HepG2 (cell line): Measurements from ENCODE around the gene HSPA1L. TPM values are rescaled to one million over a fixed set of nuclear protein-coding genes. Genes with fewer than 3 reads are reported as not detected.

Experiments used
- CC2D1A ChIP-seq: sonication (generic); formaldehyde crosslinking; IDR thresholded peaks from 2 replicates; pipeline ENCODE4 v1.8.1; 2023; ENCODE audit warnings: mild to moderate bottlenecking, missing genetic modification reagents
- E2F2 ChIP-seq: sonication (generic); formaldehyde crosslinking; IDR thresholded peaks from 2 replicates; pipeline ENCODE4 v1.4.0; 2020; ENCODE audit warnings: missing genetic modification reagents, borderline replicate concordance
- FOXJ3 ChIP-seq: sonication (generic); formaldehyde crosslinking; IDR thresholded peaks from 2 replicates; pipeline ENCODE4 v1.4.0; 2020; ENCODE audit warnings: missing genetic modification reagents, mild to moderate bottlenecking, borderline replicate concordance
- JDP2 ChIP-seq: sonication (generic); formaldehyde crosslinking; IDR thresholded peaks from 2 replicates; pipeline ENCODE4 v1.8.1; 2022; ENCODE audit warnings: missing genetic modification reagents, borderline replicate concordance
- MAZ ChIP-seq, 2 experiments: sonication (generic) in 1 of 2; formaldehyde crosslinking in 1 of 2; IDR thresholded peaks; 2 replicates each; pipeline versions ENCODE4 v1.5.0 to v1.6.1; 2012 to 2020; ENCODE audit warnings: low read depth in 2 of 2, mild to moderate bottlenecking in 2 of 2, borderline replicate concordance in 1 of 2, improper control_type of control experiment in 1 of 2, low read length in 1 of 2, missing genetic modification reagents in 1 of 2, moderate library complexity in 1 of 2
- NR2F1 ChIP-seq, 2 experiments: fragments of 450-650 bp in 1 of 2; formaldehyde crosslinking in 1 of 2; IDR thresholded peaks; 2 replicates each; pipeline versions ENCODE4 v1.5.0 to v1.6.1; 2016 to 2020; ENCODE audit warnings: mild to moderate bottlenecking in 1 of 2, missing compliant biosample characterization in 1 of 2, missing genetic modification reagents in 1 of 2, moderate library complexity in 1 of 2
- RBM22 ChIP-seq: fragments of 200-400 bp; formaldehyde crosslinking; optimal IDR thresholded peaks from 2 replicates; pipeline ENCODE3; 2017; ENCODE audit warnings: mild to moderate bottlenecking, low read length, moderate library complexity
- REPIN1 ChIP-seq: sonication (generic); formaldehyde crosslinking; IDR thresholded peaks from 2 replicates; pipeline ENCODE4 v1.8.0; 2022; ENCODE audit warnings: missing genetic modification reagents, low read depth, mild to moderate bottlenecking, borderline replicate concordance
- SMARCC2 ChIP-seq: fragments of 450-650 bp; IDR thresholded peaks from 2 replicates; pipeline ENCODE4 v1.6.1; 2017; ENCODE audit warnings: antibody characterized with exemption, mild to moderate bottlenecking
- ZFP1 ChIP-seq: IDR thresholded peaks from 2 replicates; pipeline ENCODE4 v1.6.1; 2016
- ZFY ChIP-seq: sonication (generic); formaldehyde crosslinking; IDR thresholded peaks from 2 replicates; pipeline ENCODE4 v1.4.0; 2020; ENCODE audit warnings: missing genetic modification reagents
- ZNF530 ChIP-seq: sonication (generic); formaldehyde crosslinking; IDR thresholded peaks from 2 replicates; pipeline ENCODE4 v1.5.0; 2020; ENCODE audit warnings: low read depth, mild to moderate bottlenecking, missing genetic modification reagents
- polyA plus RNA-seq, 8 experiments: library from polyadenylated mRNA; depleted of rRNA in 3 of 8; stranded (reverse) in 7 of 8; unstranded in 1 of 8; fragments of >200 nt; fragmentation: Illumina TruSeq in 4 of 8; extraction: Trizol in 4 of 8; gene quantifications; 2 replicates each; pipeline versions ENCODE4 v1.2.1 to v1.2.3, GENCODE V29; 2011 to 2016; ENCODE audit warnings: low read depth in 4 of 8, missing spikeins in 1 of 8, mixed read lengths in 1 of 8; ENCODE audit not compliant: insufficient read depth in 1 of 8
- total RNA-seq, 5 experiments: library from RNA; depleted of rRNA; stranded (reverse); fragments of >200 nt; fragmentation: Illumina TruSeq; extraction: Trizol; gene quantifications; 2 replicates each; pipeline ENCODE4 v1.2.3, GENCODE V29; 2016; ENCODE audit warnings: low read depth in 1 of 5
- TF ChIP-seq, protein P1 (sequence below): sonication (generic); formaldehyde crosslinking; IDR thresholded peaks from 2 replicates; pipeline ENCODE4 v1.4.0; 2020; ENCODE audit warnings: mild to moderate bottlenecking, missing genetic modification reagents
- TF ChIP-seq, protein P2 (sequence below): IDR thresholded peaks from 2 replicates; pipeline ENCODE4 v1.6.1; 2016; ENCODE audit warnings: low read depth, control low read depth
- TF ChIP-seq, protein P3 (sequence below): sonication (generic); formaldehyde crosslinking; IDR thresholded peaks from 2 replicates; pipeline ENCODE4 v1.4.0; 2020; ENCODE audit warnings: missing genetic modification reagents

The HSPA1L gene
- total and polyA plus RNA-seq, 2 of the 13 experiments (the other 11 are each of a cell fraction or from before 2014, with no cell fraction given) = 0.55 to 1.0 TPM

- TF ChIP-seq REPIN1 (CRISPR knock-in tag) (peak; percentile 96), RBM22 (peak; percentile 45), MAZ (IDR thresholded peaks at IDR 0.05; ENCODE audit: borderline replicate concordance, low read depth, low read length) (peak; percentile 84; the same call in 1 of the 2 replicates), MAZ (CRISPR knock-in tag; IDR thresholded peaks at IDR 0.05; ENCODE audit: low read depth) (peak; percentile 95), ZNF530 (CRISPR knock-in tag) (no peak), ZFY (CRISPR knock-in tag) (peak; percentile 93), CC2D1A (CRISPR knock-in tag) (peak; percentile 64; the same call in 1 of the 2 replicates), ZFP1 (CRISPR knock-in tag) (peak; percentile 78; the same call in 1 of the 2 replicates), E2F2 (CRISPR knock-in tag) (peak; percentile 97; the same call in 1 of the 2 replicates), SMARCC2 (no peak), FOXJ3 (CRISPR knock-in tag) (no peak), NR2F1 (CRISPR knock-in tag; IDR thresholded peaks at IDR 0.05) (0 out of 4 replicates have a peak, but pooled peaks of 1 of the 2 experiments have one; percentile 43), JDP2 (peak; percentile 20; the same call in 1 of the 2 replicates)
- TF ChIP-seq, protein P1, sequence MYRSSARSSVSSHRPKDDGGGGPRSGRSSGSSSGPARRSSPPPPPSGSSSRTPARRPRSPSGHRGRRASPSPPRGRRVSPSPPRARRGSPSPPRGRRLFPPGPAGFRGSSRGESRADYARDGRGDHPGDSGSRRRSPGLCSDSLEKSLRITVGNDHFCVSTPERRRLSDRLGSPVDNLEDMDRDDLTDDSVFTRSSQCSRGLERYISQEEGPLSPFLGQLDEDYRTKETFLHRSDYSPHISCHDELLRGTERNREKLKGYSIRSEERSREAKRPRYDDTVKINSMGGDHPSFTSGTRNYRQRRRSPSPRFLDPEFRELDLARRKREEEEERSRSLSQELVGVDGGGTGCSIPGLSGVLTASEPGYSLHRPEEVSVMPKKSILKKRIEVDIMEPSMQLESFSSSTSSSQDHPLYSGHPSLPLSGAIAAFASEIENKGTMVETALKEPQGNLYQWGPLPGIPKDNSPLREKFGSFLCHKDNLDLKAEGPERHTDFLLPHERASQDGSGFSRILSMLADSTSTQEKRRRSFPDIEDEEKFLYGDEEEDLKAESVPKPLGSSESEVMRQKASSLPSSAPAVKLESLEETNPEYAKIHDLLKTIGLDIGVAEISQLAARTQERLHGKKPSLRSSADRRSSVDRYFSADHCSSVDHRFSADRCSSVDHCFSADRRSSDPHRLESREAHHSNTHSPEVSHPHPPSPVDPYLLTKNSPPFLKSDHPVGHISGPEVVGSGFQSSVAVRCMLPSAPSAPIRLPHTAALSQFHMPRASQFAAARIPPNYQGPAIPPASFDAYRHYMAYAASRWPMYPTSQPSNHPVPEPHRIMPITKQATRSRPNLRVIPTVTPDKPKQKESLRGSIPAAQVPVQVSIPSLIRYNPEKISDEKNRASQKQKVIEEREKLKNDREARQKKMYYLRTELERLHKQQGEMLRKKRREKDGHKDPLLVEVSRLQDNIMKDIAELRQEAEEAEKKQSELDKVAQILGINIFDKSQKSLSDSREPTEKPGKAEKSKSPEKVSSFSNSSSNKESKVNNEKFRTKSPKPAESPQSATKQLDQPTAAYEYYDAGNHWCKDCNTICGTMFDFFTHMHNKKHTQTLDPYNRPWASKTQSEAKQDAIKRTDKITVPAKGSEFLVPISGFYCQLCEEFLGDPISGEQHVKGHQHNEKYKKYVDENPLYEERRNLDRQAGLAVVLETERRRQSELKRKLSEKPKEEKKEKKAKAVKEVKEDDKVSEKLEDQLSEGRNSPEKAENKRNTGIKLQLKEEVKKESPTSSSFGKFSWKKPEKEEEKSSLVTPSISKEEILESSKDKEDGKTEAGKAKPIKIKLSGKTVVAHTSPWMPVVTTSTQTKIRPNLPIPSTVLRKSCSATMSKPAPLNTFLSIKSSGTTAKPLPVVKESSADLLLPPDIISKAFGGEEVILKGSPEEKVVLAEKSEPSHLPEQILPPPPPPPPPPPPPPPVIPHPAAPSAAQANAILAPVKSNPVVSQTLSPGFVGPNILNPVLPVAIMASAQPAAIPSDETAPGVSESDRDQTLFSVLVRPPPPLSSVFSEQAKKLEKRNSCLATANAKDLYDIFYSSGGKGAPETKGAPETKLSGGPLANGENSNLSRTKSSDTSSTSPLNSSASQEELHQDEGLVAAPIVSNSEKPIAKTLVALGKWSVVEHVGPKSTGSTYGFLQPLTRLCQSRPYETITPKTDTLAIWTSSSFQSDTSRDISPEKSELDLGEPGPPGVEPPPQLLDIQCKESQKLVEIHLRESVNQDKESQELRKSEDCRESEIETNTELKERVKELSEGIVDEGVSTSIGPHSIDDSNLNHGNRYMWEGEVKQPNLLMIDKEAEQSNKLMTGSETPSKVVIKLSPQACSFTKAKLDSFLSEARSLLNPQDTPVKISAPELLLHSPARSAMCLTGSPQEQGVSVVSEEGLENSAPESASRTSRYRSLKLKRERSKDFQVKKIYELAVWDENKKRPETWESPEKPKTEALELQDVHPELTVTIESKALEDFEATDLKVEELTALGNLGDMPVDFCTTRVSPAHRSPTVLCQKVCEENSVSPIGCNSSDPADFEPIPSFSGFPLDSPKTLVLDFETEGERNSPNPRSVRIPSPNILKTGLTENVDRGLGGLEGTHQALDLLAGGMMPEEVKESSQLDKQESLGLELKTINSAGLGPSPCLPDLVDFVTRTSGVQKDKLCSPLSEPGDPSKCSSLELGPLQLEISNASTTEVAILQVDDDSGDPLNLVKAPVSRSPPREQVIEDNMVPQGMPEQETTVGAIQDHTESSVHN (CRISPR knock-in tag) = peak; percentile 84; the same call in 1 of the 2 replicates
- TF ChIP-seq, protein P2, sequence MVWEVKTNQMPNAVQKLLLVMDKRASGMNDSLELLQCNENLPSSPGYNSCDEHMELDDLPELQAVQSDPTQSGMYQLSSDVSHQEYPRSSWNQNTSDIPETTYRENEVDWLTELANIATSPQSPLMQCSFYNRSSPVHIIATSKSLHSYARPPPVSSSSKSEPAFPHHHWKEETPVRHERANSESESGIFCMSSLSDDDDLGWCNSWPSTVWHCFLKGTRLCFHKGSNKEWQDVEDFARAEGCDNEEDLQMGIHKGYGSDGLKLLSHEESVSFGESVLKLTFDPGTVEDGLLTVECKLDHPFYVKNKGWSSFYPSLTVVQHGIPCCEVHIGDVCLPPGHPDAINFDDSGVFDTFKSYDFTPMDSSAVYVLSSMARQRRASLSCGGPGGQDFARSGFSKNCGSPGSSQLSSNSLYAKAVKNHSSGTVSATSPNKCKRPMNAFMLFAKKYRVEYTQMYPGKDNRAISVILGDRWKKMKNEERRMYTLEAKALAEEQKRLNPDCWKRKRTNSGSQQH (CRISPR knock-in tag) = peak; percentile 88
- TF ChIP-seq, protein P3, sequence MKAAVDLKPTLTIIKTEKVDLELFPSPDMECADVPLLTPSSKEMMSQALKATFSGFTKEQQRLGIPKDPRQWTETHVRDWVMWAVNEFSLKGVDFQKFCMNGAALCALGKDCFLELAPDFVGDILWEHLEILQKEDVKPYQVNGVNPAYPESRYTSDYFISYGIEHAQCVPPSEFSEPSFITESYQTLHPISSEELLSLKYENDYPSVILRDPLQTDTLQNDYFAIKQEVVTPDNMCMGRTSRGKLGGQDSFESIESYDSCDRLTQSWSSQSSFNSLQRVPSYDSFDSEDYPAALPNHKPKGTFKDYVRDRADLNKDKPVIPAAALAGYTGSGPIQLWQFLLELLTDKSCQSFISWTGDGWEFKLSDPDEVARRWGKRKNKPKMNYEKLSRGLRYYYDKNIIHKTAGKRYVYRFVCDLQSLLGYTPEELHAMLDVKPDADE (CRISPR knock-in tag) = no peak
These were observed 8.4 kb downstream of the HSPA1L start, which contains the start of gene LSM2 (continued) for GRCh38 chr6:31806470-31807272.
